ENCODE results near the gene C16orf92.

DNA sequence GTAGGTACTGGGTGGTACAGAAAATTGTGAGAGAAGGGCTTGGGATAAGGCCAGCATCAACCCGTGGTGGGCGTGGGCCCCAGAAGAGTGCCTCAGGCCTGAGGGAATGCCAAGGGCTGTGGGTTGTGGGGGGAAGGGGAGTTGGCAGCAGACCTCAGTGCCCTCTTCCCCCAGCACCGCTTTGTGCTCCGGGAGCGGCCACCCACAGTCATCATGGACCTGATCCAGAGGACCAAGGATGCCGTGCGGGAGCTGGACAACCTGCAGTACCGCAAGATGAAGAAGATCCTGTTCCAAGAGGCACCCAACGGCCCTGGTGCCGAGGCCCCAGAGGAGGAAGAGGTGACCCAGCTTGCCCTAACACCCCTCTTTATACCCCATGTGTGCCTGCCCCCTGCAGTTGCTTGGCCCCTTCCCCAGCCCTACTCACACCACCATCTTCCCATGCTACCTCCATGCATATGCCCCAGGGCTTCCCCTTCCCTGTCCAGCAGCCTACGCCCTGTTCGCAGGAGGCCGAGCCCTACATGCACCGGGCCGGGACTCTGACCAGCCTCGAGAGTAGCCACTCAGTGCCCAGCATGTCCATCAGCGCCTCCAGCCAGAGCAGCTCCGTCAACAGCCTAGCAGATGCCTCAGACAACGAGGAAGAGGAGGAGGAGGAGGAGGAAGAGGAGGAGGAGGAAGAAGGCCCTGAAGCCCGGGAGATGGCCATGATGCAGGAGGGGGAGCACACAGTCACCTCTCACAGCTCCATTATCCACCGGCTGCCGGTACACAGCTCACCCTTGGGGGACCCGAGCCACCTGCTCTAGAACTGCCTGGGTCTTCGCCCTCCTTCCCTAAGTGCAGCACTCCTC, 40.2 kb upstream of the C16orf92 start:
- TF ChIP-seq, protein P1, sequence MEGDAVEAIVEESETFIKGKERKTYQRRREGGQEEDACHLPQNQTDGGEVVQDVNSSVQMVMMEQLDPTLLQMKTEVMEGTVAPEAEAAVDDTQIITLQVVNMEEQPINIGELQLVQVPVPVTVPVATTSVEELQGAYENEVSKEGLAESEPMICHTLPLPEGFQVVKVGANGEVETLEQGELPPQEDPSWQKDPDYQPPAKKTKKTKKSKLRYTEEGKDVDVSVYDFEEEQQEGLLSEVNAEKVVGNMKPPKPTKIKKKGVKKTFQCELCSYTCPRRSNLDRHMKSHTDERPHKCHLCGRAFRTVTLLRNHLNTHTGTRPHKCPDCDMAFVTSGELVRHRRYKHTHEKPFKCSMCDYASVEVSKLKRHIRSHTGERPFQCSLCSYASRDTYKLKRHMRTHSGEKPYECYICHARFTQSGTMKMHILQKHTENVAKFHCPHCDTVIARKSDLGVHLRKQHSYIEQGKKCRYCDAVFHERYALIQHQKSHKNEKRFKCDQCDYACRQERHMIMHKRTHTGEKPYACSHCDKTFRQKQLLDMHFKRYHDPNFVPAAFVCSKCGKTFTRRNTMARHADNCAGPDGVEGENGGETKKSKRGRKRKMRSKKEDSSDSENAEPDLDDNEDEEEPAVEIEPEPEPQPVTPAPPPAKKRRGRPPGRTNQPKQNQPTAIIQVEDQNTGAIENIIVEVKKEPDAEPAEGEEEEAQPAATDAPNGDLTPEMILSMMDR (conservative IDR thresholded peaks at IDR 0.05): no peak
- TF ChIP-seq EZH2 (IDR thresholded peaks at IDR 0.05; ENCODE audit: low read depth): no peak
